ENCODE results near the gene C10orf105. TPM values are rescaled to one million over a fixed set of nuclear protein-coding genes. Genes with fewer than 3 reads are reported as not detected.

Gene C10orf105
- total RNA-seq, 3 donors from 2014 or later (not counting 1 experiment from before 2014, with no cell fraction given): 0.14 to 0.52 (median 0.40) TPM

GRCh38 chr10:71741029-71741428 is 21.5 kb upstream of the C10orf105 start:
- Mint-ChIP-seq H3K9me3 (no peaks in the 10 kb centered on the region), H3K4me3 (peak overlapping the region; percentile 68), H3K4me1 (peaks cover 75 to 88% of the 10 kb centered on the region in 2 donors), H3K36me3 (no peaks in the 10 kb centered on the region), H3K27me3 (ENCODE audit: low read depth in 2 of 2) (no peaks in the 10 kb centered on the region), H3K27ac (peak overlapping the region; percentile 88 to 90)
- Histone ChIP-seq H3K4me1 (ENCODE audit: control insufficient read depth, insufficient read depth, low read length) (peaks cover 98% of the 10 kb centered on the region), H3K9me3 (ENCODE audit: control insufficient read depth, insufficient read depth, low read length) (no peaks in the 10 kb centered on the region), H3K27me3 (ENCODE audit: control insufficient read depth, insufficient read depth, low read length) (no peaks in the 10 kb centered on the region), H3K36me3 (ENCODE audit: control insufficient read depth, insufficient read depth, low read length) (no peaks in the 10 kb centered on the region), H3K27ac (ENCODE audit: low read length) (peak overlapping the region; percentile 60), H3K4me3 (ENCODE audit: low read length) (no peak overlapping the region)
- ATAC-seq (no peak), DNase-seq (peak in 1 of 2 donors; percentile 37)
- TF ChIP-seq CTCF (IDR thresholded peaks at IDR 0.05): no peak
- 39% methylated on average over 3 of the region's 4 CpGs for WGBS (ENCODE audit: insufficient coverage)
- intact Hi-C loops (cut with micrococcal nuclease): loop anchor here (5.0 kb wide), 1 partner anchor 44 kb away; no protein-coding TSS in a partner anchor

GRCh38 chr10:71740069-71740653 is 20.6 kb upstream of the C10orf105 start:
- H3K27me3 Mint-ChIP-seq (ENCODE audit: low read depth in 2 of 2): no peaks in the 10 kb centered on the region
- Histone ChIP-seq H3K27ac (ENCODE audit: low read length) (no peak overlapping the region), H3K4me1 (ENCODE audit: control insufficient read depth, insufficient read depth, low read length) (peaks cover 98% of the 10 kb centered on the region), H3K9me3 (ENCODE audit: control insufficient read depth, insufficient read depth, low read length) (no peaks in the 10 kb centered on the region), H3K4me3 (ENCODE audit: low read length) (no peak overlapping the region), H3K27me3 (ENCODE audit: control insufficient read depth, insufficient read depth, low read length) (no peaks in the 10 kb centered on the region), H3K36me3 (ENCODE audit: control insufficient read depth, insufficient read depth, low read length) (no peaks in the 10 kb centered on the region)
- H3K4me3 Mint-ChIP-seq: peak overlapping the region; percentile 55
- DNase-seq (no peak), ATAC-seq (no peak)
- H3K4me1 Mint-ChIP-seq: peaks cover 78 to 88% of the 10 kb centered on the region in 2 donors
- intact Hi-C loops (cut with micrococcal nuclease): loop anchor here (5.0 kb wide), 1 partner anchor 43 kb away; no protein-coding TSS in a partner anchor
- H3K36me3 Mint-ChIP-seq: no peaks in the 10 kb centered on the region
- H3K9me3 Mint-ChIP-seq: no peaks in the 10 kb centered on the region
- WGBS (ENCODE audit: insufficient coverage): 75% methylated on average over 9 of the region's 9 CpGs
- no peak for TF ChIP-seq CTCF (IDR thresholded peaks at IDR 0.05)
- peak overlapping the region; percentile 41 to 90 for H3K27ac Mint-ChIP-seq

GRCh38 chr10:71739358-71739900 is 19.9 kb upstream of the C10orf105 start:
- WGBS (ENCODE audit: insufficient coverage): 85% methylated on average over 8 of the region's 8 CpGs
- Mint-ChIP-seq H3K27me3 (ENCODE audit: low read depth in 2 of 2) (no peaks in the 10 kb centered on the region), H3K27ac (peak overlapping the region; percentile 41 to 90), H3K4me3 (peak overlapping the region; percentile 49), H3K9me3 (no peaks in the 10 kb centered on the region), H3K36me3 (no peaks in the 10 kb centered on the region), H3K4me1 (peaks cover 79 to 88% of the 10 kb centered on the region in 2 donors)
- Histone ChIP-seq H3K27me3 (ENCODE audit: control insufficient read depth, insufficient read depth, low read length) (no peaks in the 10 kb centered on the region), H3K36me3 (ENCODE audit: control insufficient read depth, insufficient read depth, low read length) (no peaks in the 10 kb centered on the region), H3K4me1 (ENCODE audit: control insufficient read depth, insufficient read depth, low read length) (peaks cover 99% of the 10 kb centered on the region), H3K9me3 (ENCODE audit: control insufficient read depth, insufficient read depth, low read length) (no peaks in the 10 kb centered on the region), H3K4me3 (ENCODE audit: low read length) (no peak overlapping the region), H3K27ac (ENCODE audit: low read length) (no peak overlapping the region)
- intact Hi-C loops (cut with micrococcal nuclease): no loop called here
- DNase-seq: no peak
- ATAC-seq: no peak
- TF ChIP-seq CTCF (IDR thresholded peaks at IDR 0.05): no peak

All from natural killer cell (primary cell).